DMS79 (cell line): ENCODE measurements around the gene SLC22A23.

Experiments used
- DNase-seq: peaks from one replicate; lab custom pipeline; 2025; lab: John Stamatoyannopoulos, UW

The SLC22A23 gene

DNA sequence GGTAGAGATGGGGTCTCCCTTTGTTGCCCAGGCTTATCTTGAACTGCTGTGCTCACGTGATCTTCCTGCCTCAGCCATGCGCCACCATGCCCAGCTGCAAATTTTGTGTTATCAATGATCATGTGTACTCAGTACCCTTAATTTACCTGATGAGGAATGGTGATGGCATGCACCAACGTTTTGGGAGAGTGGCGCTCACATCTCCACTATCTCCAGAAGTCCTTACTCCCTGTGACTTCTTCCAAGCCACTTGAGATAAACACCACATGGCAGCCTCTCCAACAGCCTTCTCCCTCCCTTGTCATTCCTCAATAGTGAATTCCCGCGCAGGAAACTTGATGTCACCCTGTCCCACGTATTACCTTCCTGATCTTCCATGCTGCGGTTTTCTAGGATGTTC is 140.0 kb downstream of the SLC22A23 start:
- DNase-seq: no peak

DNA sequence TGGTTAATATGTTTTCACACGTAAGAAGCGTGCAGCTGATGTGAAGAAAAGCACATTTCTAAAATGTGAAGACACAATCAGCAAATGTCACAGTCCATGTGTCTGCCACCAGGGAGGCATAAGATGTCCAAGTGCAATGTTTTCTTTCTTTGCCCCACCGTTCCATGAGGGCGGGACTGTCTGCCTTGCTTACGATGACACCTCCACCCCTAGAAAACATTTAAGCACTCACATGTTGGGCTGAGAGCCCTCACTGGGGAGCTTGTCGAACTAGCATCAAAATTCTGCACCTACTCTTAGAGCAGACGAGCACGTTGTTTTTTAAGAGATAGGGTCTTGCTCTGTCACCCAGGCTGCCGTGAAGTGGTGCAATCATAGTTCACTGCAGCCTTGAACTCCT is 140.5 kb downstream of the SLC22A23 start:
- DNase-seq: no peak

DNA sequence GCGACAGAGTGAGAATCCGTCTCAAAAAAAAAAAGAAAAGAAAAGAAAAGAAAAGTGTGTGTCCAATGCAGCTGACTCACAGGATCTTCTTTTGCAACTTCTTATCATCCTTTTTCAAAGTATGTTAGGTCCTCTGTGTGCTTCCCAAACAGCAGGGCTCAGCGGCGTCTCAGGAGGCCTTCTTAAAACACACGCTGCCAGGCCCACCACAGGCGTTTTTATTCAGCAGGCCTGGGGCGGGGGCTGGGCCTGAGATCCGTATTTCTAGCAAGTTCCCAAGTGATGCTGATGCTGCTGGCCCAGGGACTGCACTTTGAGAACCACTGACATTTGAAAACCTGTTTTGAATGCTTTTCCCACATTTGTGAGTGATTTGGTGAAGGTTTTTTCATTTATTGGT is 141.0 kb downstream of the SLC22A23 start:
- no peak for DNase-seq

DNA sequence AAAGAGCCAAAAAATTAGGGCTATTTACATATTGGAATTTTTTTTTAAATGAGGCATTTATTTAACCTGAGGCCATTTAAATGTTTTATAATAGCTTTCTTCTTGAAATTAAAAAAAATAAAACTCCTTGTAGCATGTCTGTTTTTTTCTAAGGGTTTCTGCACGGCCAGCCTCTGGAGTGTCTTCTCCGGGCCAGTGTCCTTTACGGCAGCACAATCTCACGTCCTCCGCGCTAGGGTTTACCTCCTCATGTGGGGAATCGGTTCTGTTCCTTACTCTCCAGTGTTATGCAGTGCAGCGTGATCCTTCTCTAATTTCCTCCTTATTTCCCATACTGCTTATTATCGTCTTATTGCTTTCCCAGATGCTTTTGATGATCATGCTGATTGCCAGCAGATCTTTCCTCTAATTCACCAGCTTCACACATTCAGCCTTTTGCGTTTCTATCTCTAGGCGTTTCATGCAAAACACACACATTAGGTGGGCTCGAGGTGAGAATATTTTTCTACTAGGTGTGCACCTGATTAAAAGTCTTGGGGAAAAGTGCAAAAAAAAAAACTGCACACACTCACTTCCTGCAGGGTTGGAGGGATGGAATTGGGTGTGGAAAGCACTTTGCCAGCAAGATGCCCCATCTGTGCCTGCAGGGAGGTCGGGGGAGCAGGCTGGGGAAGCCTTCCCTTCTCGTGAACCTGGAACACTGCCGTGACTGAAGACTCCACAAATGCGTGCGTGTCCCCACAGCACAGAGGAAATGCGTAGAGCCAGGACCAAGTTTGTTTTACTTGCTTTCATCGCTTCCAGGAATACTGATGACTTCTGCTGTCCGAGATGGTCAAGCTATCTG is 142.0 kb downstream of the SLC22A23 start:
- DNase-seq: no peak

DNA sequence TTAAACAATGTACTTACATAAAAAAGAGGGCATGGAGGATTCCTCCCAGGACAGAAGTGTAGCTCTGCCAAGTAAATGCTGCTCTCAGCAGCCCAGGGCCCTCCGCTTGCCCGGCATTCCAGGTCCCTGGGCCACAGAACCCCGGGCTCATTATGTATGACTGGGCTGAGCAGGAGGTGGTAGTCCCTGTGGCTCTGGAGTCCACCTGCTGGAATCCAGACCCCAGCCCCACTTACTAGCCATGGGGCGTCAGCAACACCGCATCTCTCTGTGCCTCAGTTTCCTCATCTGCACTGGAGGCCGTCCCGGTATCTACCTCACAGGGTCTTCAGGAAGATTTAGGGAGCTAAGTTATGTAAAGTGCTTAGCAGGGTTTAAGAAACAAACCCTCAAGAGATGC is 142.7 kb downstream of the SLC22A23 start:
- no peak for DNase-seq

GRCh38 chr6:3312604-3313231 is 144.1 kb downstream of the SLC22A23 start:
- no peak for DNase-seq

DNA sequence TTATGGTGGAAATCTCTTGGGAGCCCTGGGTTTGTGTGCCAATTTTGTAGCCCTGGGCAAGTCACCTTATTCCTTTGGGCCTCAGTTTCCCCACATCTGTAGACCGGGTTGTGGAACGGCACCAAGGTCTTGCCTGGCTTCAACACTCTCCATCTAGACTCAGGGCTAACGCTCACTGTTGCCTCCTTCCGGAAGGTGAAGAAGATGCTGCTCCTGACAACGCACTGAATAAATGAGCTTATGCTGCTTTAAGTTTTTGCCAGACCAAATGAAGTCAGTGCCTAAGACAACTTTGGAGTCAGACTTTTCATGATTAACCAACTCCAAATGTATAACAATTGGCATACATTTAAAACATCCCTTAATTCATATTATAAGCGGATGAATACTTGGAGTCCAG is 145.0 kb downstream of the SLC22A23 start:
- no peak for DNase-seq

DNA sequence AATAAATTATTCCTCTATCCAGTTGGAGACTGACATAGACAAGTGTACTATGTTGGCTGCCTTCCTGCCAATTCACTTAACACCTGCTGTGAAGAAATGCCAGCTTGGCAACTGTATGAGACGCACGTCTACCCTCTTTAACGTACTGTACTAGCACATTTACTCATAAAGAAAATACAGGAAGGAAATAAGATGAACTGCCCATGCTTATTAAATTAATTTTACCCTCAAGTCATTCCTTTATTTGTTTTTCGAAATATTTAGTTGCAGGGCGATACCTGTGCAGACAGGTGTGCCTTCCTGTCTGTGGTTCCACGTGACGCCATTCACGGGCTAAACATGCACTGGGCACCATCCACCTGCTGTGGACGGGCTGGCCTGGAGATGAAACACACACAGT is 146.1 kb downstream of the SLC22A23 start:
- DNase-seq: no peak

DNA sequence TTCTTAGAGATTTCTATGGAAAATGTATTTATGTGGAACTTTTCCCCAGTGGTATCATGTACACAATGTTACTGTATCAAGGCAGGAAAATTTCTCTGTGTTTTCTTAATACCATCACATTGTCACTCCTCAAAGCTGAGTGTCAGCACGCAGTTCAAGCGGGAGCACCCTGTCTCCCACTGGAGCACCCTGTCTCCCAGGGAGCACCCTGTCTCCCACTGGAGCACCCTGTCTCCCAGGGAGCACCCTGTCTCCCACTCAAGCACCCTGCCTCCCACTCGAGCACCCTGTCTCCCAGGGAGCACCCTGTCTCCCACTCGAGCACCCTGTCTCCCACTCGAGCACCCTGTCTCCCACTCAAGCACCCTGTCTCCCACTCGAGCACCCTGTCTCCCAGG is 146.8 kb downstream of the SLC22A23 start:
- DNase-seq: no peak

GRCh38 chr6:3309391-3310050 is 147.3 kb downstream of the SLC22A23 start:
- DNase-seq: peak; percentile 50

DNA sequence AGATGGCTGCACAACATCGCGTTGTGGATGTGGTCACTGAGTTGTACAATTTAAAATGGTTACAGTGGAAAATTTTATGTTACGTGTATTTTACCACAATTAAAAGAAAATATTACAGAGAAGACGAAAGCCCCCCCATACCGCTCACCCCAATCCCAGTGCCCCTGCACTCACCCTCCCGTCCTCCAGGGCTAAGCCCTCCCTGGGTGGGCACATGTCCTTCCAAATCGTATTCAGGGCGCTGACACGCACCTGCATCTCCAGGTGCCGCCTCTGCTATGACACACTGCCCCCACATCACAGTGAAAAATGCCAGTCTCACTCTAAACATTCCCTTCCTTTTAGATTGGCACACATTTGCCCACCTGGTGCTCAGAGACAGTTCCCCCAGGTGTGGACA is 148.7 kb downstream of the SLC22A23 start:
- DNase-seq: no peak

GRCh38 chr6:3307436-3307835 is 149.4 kb downstream of the SLC22A23 start:
- DNase-seq: no peak

DNA sequence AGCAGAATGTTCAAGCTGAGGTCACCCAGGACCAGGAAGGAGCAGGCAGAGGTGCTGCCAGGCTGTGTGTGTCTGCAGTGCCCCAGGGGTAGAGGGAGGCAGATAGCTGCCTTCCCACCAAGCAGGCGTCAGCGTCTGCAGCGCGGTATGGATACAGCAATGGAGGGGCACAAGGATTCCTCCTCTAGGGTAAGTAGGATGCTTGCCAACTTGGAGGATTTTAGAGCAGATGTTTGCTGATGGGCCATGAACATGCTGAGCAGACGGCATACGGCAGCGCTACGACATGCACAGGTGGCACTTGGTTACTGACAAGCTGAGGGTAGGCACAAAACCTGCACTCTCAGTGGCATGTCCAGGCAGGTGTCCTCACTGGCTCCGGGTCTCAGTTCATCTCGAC is 150.0 kb downstream of the SLC22A23 start:
- peak; percentile 39 for DNase-seq

- DNase-seq: no peak
Measured at GRCh38 chr6:3305831-3306230, 151.0 kb downstream of the SLC22A23 start.

GRCh38 chr6:3305216-3305565 is 151.7 kb downstream of the SLC22A23 start:
- no peak for DNase-seq

GRCh38 chr6:3304500-3305215 is 152.2 kb downstream of the SLC22A23 start:
- no peak for DNase-seq

DNA sequence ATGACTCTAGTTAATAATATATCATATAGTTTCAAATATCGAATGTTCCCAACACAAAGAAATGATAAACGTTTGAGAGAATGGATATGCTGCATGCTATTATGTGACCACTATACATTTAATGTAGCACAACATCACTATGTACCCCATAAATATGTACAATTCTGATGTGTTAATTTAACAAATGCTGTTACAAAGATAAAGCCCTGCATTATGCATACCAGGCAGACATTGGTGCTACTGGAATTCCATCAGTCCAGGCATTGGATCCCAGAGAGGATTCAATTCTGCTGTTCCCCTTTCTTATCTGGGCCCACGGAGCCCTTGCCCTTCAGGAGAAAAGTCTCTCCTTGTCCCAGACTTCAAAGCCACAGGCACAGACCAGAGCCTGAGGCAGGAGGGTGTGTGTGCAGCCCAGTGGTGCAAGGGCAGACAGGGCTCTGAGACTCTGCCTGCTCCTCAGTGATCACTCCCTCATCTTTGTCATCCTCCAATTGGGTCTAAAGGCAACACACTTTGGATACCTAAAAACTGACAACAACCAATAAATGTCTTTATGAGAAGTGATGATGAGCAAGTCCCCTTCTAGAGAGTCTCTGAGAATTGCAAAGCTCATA is 152.9 kb downstream of the SLC22A23 start:
- no peak for DNase-seq

- DNase-seq: no peak
Measured at GRCh38 chr6:3301506-3301905, 155.3 kb downstream of the SLC22A23 start.

- no peak for DNase-seq
Measured at GRCh38 chr6:3299221-3299620, 157.6 kb downstream of the SLC22A23 start.

GRCh38 chr6:3297909-3298308 is 158.9 kb downstream of the SLC22A23 start:
- DNase-seq: no peak

GRCh38 chr6:3297006-3297405 is 159.8 kb downstream of the SLC22A23 start:
- DNase-seq: no peak

DNA sequence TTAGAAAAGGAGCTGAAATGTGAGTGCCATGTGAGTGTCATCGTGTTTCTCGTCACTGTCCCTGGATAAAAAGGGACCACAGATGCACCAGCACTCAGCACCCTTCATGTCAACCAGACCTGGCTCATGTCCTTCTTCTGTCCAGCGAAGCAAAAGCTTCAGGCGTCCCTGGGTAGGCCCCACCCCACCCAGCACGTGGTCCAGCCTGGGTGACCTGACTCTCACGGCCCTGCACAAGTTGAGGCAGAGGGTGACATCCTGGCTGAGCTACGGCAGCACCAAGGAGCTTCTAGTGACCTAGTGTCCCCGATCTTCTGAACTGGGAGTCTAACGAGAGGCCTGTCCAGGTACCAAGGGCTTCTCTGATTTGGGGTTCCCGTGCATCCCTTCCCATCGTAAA is 160.3 kb downstream of the SLC22A23 start:
- no peak for DNase-seq
